Heart right ventricle (tissue), 16 donors: ENCODE data around the gene HAGHL. TPM values are rescaled to one million over a fixed set of nuclear protein-coding genes. Genes with fewer than 3 reads are reported as not detected.

Source experiments
- ATAC-seq, 8 donors: fragments of 200-7000 bp; cut with Tn5 transposase; one replicate each; pipeline ENCODE4 v1.9.1; 2020; ENCODE audit warnings: mild to moderate bottlenecking in 8 of 8, moderate library complexity in 8 of 8, moderate number of reproducible peaks in 1 of 8
- DNase-seq, 2 donors: peaks; one replicate each; pipeline ENCODE4 v3.0.0-alpha.2; 2020
- H3K27ac ChIP-seq, 10 donors: fragments of 200-600 bp; sonication (generic) in 2 of 10; one replicate each; pipeline versions ENCODE4 v1.5.0 to v1.8.0; 2020 to 2022; ENCODE audit warnings: mild to moderate bottlenecking in 3 of 10
- H3K27me3 ChIP-seq, 7 donors: fragments of 200-600 bp; one replicate each; pipeline ENCODE4 v1.8.0; 2021 to 2022; ENCODE audit warnings: mild to moderate bottlenecking in 2 of 7
- H3K36me3 ChIP-seq, 9 donors: fragments of 200-600 bp; sonication (generic) in 1 of 9; one replicate each; pipeline versions ENCODE4 v1.5.0 to v1.8.0; 2020 to 2022; ENCODE audit warnings: mild to moderate bottlenecking in 2 of 9
- H3K4me1 ChIP-seq, 9 donors: fragments of 200-600 bp; sonication (generic) in 1 of 9; one replicate each; pipeline versions ENCODE4 v1.5.0 to v1.8.0; 2020 to 2022; ENCODE audit warnings: mild to moderate bottlenecking in 4 of 9
- H3K4me3 ChIP-seq, 10 donors: fragments of 200-600 bp; sonication (generic) in 2 of 10; one replicate each; pipeline versions ENCODE4 v1.5.0 to v1.8.0; 2020 to 2022; ENCODE audit warnings: mild to moderate bottlenecking in 7 of 10, moderate library complexity in 2 of 10
- H3K9me3 ChIP-seq, 11 donors: fragments of 200-600 bp in 10 of 11; sonication (generic) in 2 of 11; one replicate each; pipeline versions ENCODE4 v1.5.0 to v1.8.0; 2013 to 2022; ENCODE audit warnings: mild to moderate bottlenecking in 2 of 11, control low read depth in 1 of 11, moderate library complexity in 1 of 11
- CTCF ChIP-seq, 9 donors: fragments of 200-600 bp; sonication (generic) in 2 of 9; IDR thresholded peaks; one replicate each; pipeline versions ENCODE4 v1.5.0 to v1.8.0; 2021 to 2022; ENCODE audit warnings: antibody characterized with exemption in 9 of 9, mild to moderate bottlenecking in 5 of 9, moderate library complexity in 1 of 9
- WGBS, 2 donors: extraction: QIAGEN DNeasy Blood & Tissue Kit; methylation state at CpG; one replicate each; pipeline ENCODE4 v1.1.7; 2013; ENCODE audit warnings: inconsistent platforms in 1 of 2; 5-methylcytosine and 5-hydroxymethylcytosine counted together
- intact Hi-C, 10 donors: fragments of 100-400 bp; cut with DNase I; formaldehyde crosslinking; loops; one replicate each; pipeline versions ENCODE4 v1.11.1 to v1.14.2; 2022
- long read RNA-seq, 3 donors: library from polyadenylated mRNA; unstranded; transcript quantifications; one replicate each; pipeline ENCODE4 v2.0.0, GENCODE V29; 2020 to 2021
- polyA plus RNA-seq, 2 donors: library from polyadenylated mRNA; stranded (reverse); fragments of 200-250 nt; gene quantifications; one replicate each; pipeline ENCODE4 v1.2.3, GENCODE V29; 2013
- total RNA-seq, 10 donors: library from RNA; stranded (reverse); fragmentation: NEBNext Ultra II Directional in 3 of 10; extraction: Animal tissue kit (Norgen Biotek cat#: 25700) in 3 of 10; gene quantifications; one replicate each; pipeline versions ENCODE4 v1.2.1 to v1.2.4, GENCODE V29; 2021 to 2023
- donor health status: Arrhythmogenic right ventricular cardiomyopathy.
- donor health status: ischemic (EF 13 %, LVEDD 7.1; RV severe dilation, severe dysfunction).
- donor health status: healthy with polysubstance abuse.
- donor health status: DM: no; HTN: yes; CAD: no.
- donor health status: DM: no; HTN: no; CAD: no.
- donor health status: ischemic (EF 25% LVEDD 6.9; RV normal size, moderate dysfunction).
- donor health status: ischemic (EF 25% LVEDD 5.7; RV mildly dilated, moderate dysfunction).
- donor health status: healthy.
- donor health status: DM: yes; HTN: yes; CAD: no.
- donor health status: Ischemic cardiomyopathy.
- donor health status: ischemic (EF 35%, LVEDD 5.7; RV mildly dilated, moderate dysfunction).
- donor health status: nonischemic (EF 11% LVEDD 7.7; RV severe dilation, severe dysfunction).
- donor health status: DM: yes; HTN: yes; CAD: no.
- donor health status: PGD.
- donor health status: ischemic (EF 29% LVEDD 5.4; RV normal size, mild dysfunction).
- donor health status: nonischemic (EF 23%, LVEDD 6.1; RV moderate dilation, normal function).

HAGHL gene
- total RNA-seq (10 to 100 TPM in 7 of 10 donors, 1 to 10 TPM in 3; 5.1 to 23.3 (median 10.6) TPM), polyA plus RNA-seq (10 to 100 TPM; 17.9 to 80.0 TPM)
- long read RNA-seq, donor 1, partial matches to known transcripts, result 3 of 26 reads
- long read RNA-seq, donor 1, other reads (novel, unspliced or antisense), result 18 of 26 reads
- long read RNA-seq, donor 2, partial matches to known transcripts, result 2 of 16 reads
- long read RNA-seq, donor 2, other reads (novel, unspliced or antisense), result 14 of 16 reads
- long read RNA-seq, donor 3, transcript HAGHL-203 (8 exons, 1,347 nt), result major isoform, 13 of 39 reads
- long read RNA-seq, donor 3, partial matches to known transcripts, result 3 of 39 reads
- long read RNA-seq, donor 3, other reads (novel, unspliced or antisense), result 21 of 39 reads

GRCh38 chr16:726438-727290 is at the start of gene HAGHL, which contains the start of gene CCDC78:
TSS of gene HAGHL (plus strand) at chr16:727106. CDS start at chr16:727510, 404 bp downstream.
TSS of gene CCDC78 (minus strand) at chr16:726443. CDS start at chr16:726367, 76 bp downstream.
- H3K27me3 ChIP-seq, result peaks cover 0 to 32% (median 23%) of the 10 kb centered on the region in 7 donors
- H3K4me1 ChIP-seq, result peaks cover 15 to 39% (median 30%) of the 10 kb centered on the region in 9 donors
- peaks cover 0 to 25% (median 0%) of the 10 kb centered on the region in 9 donors for H3K36me3 ChIP-seq
- no peaks in the 10 kb centered on the region for H3K9me3 ChIP-seq
- peak within 1 kb of the TSS in 3 of 10 donors; percentile 39 to 59 (median 58) for H3K27ac ChIP-seq
- no peak for TF ChIP-seq CTCF (IDR thresholded peaks at IDR 0.05)
- intact Hi-C loops, result no loop called here
- DNase-seq, result peak; percentile 54 to 73
- peak; percentile 3 to 56 (median 24) for ATAC-seq
- H3K4me3 ChIP-seq, result peak within 1 kb of the TSS; percentile 44 to 70 (median 56)
- 1 to 2% methylated on average over 64 to 88 of the region's 88 CpGs for WGBS, 2 donors

- H3K36me3 ChIP-seq, result peaks cover 0 to 32% (median 21%) of the 10 kb centered on the region in 9 donors
- intact Hi-C loops, result no loop called here
- peaks cover 24 to 48% (median 40%) of the 10 kb centered on the region in 9 donors for H3K4me1 ChIP-seq
- H3K4me3 ChIP-seq, result no peak overlapping the region
- DNase-seq (no peak), ATAC-seq (no peak)
- WGBS, 2 donors, result 54 to 60% methylated on average over 56 to 57 of the region's 57 CpGs
- H3K27me3 ChIP-seq, result peaks cover 0 to 22% (median 0%) of the 10 kb centered on the region in 7 donors
- TF ChIP-seq CTCF (IDR thresholded peaks at IDR 0.05), result no peak
- no peaks in the 10 kb centered on the region for H3K9me3 ChIP-seq
- H3K27ac ChIP-seq, result no peak overlapping the region
These were observed 49.4 kb upstream of the HAGHL start for GRCh38 chr16:677316-678190.

DNA sequence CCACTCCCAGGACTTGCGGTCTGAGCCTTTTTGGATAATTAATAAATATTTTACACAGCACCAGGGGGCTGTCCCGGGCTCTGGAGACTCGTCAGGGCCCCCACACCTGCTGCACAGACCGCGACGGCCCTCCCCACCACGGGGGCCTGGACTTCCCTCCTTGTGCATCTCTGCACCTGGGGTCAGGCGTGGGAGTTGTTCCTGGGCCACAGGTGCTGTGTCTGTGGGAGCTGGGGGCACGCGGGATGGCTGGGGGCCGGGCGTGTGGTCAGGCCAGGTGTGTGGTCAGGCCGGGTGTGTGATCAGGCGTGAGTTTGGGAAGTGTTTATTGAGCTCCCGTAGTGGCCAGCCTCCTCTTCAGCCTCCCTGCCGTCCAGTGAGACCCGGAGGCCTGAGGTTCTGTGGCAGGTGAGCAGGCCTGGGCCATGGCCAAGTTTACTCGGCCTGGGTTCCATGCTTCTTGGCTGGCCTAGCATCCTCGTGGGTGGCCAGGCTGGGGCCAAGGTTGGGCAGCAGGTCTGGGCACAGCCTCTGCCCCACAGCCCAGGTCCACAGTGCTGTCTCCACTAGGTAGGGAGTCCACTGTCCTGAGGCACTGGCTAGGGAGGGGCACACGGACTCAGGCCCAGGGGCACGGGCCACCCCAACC is 48.6 kb upstream of the HAGHL start:
- intact Hi-C loops, result no loop called here
- ATAC-seq (peak in 1 of 8 donors; percentile 1), DNase-seq (no peak)
- 73 to 83% methylated on average over 21 of the region's 21 CpGs for WGBS, 2 donors
- Histone ChIP-seq H3K4me1 (peaks cover 25 to 56% (median 48%) of the 10 kb centered on the region in 9 donors), H3K36me3 (peaks cover 0 to 32% (median 20%) of the 10 kb centered on the region in 9 donors), H3K27me3 (peaks cover 0 to 22% (median 0%) of the 10 kb centered on the region in 7 donors), H3K9me3 (no peaks in the 10 kb centered on the region), H3K27ac (peak overlapping the region in 2 of 10 donors; percentile 75 to 90), H3K4me3 (no peak overlapping the region)
- TF ChIP-seq CTCF (IDR thresholded peaks at IDR 0.05), result no peak
